Measurements from ENCODE around the gene CIITA. TPM values are rescaled to one million over a fixed set of nuclear protein-coding genes. Genes with fewer than 3 reads are reported as not detected.
A peak's percentile ranks its signal among the peaks of the same experiment; 100 is the strongest.

The CIITA gene
- total and polyA plus RNA-seq, 4 donors: 11.5 to 59.6 (median 26.6) TPM

GRCh38 chr16:10929853-10930754 lies 53.1 kb downstream of the CIITA start:
- no peak overlapping the region for H3K4me3 ChIP-seq
- DNase-seq (no peak), ATAC-seq (ENCODE audit: insufficient read depth, low FRiP score) (peak; percentile 60)
- H3K27me3 ChIP-seq (ENCODE audit: control insufficient read depth in 3 of 3, insufficient read depth in 3 of 3, low read length in 2 of 3): no peaks in the 10 kb centered on the region
- H3K36me3 ChIP-seq (ENCODE audit: control insufficient read depth in 4 of 4, insufficient read depth in 4 of 4, low read length in 4 of 4): peaks cover 12 to 25% (median 21%) of the 10 kb centered on the region in 4 donors
- H3K9me3 ChIP-seq (ENCODE audit: control insufficient read depth in 4 of 4, insufficient read depth in 3 of 4, low read length in 3 of 4): no peaks in the 10 kb centered on the region
- peaks cover 5 to 19% (median 7%) of the 10 kb centered on the region in 5 donors for H3K4me1 ChIP-seq (ENCODE audit: control insufficient read depth in 5 of 5, insufficient read depth in 5 of 5, low read length in 5 of 5)
- H3K9ac ChIP-seq (ENCODE audit: insufficient read depth in 1 of 2, low read length in 2 of 2): no peak overlapping the region
- H3K27ac ChIP-seq (ENCODE audit: low read depth in 1 of 2, low read length in 1 of 2): peak overlapping the region in 1 of 2 donors; percentile 42
- no peak for TF ChIP-seq CTCF (IDR thresholded peaks at IDR 0.05; ENCODE audit: control extremely low read depth, extremely low read depth)
- 50 to 54% methylated on average over 15 of the region's 15 CpGs for WGBS, 2 donors

GRCh38 chr16:10930755-10931093 lies 53.7 kb downstream of the CIITA start:
- no peaks in the 10 kb centered on the region for H3K9me3 ChIP-seq (ENCODE audit: control insufficient read depth in 4 of 4, insufficient read depth in 3 of 4, low read length in 3 of 4)
- peaks cover 12 to 21% (median 18%) of the 10 kb centered on the region in 4 donors for H3K36me3 ChIP-seq (ENCODE audit: control insufficient read depth in 4 of 4, insufficient read depth in 4 of 4, low read length in 4 of 4)
- no peak for TF ChIP-seq CTCF (IDR thresholded peaks at IDR 0.05; ENCODE audit: control extremely low read depth, extremely low read depth)
- H3K27me3 ChIP-seq (ENCODE audit: control insufficient read depth in 3 of 3, insufficient read depth in 3 of 3, low read length in 2 of 3): no peaks in the 10 kb centered on the region
- DNase-seq (no peak), ATAC-seq (ENCODE audit: insufficient read depth, low FRiP score) (no peak)
- WGBS, 2 donors: 65 to 70% methylated on average over 2 of the region's 2 CpGs
- no peak overlapping the region for H3K4me3 ChIP-seq
- H3K27ac ChIP-seq (ENCODE audit: low read depth in 1 of 2, low read length in 1 of 2): no peak overlapping the region
- H3K4me1 ChIP-seq (ENCODE audit: control insufficient read depth in 5 of 5, insufficient read depth in 5 of 5, low read length in 5 of 5): peaks cover 7 to 19% (median 13%) of the 10 kb centered on the region in 5 donors
- H3K9ac ChIP-seq (ENCODE audit: insufficient read depth in 1 of 2, low read length in 2 of 2): no peak overlapping the region

- Histone ChIP-seq H3K27ac (ENCODE audit: low read depth in 1 of 2, low read length in 1 of 2) (no peak overlapping the region), H3K4me1 (ENCODE audit: control insufficient read depth in 5 of 5, insufficient read depth in 5 of 5, low read length in 5 of 5) (peaks cover 10 to 21% (median 17%) of the 10 kb centered on the region in 5 donors), H3K9ac (ENCODE audit: insufficient read depth in 1 of 2, low read length in 2 of 2) (no peak overlapping the region), H3K4me3 (no peak overlapping the region), H3K27me3 (ENCODE audit: control insufficient read depth in 3 of 3, insufficient read depth in 3 of 3, low read length in 2 of 3) (no peaks in the 10 kb centered on the region), H3K36me3 (ENCODE audit: control insufficient read depth in 4 of 4, insufficient read depth in 4 of 4, low read length in 4 of 4) (peaks cover 12 to 17% (median 16%) of the 10 kb centered on the region in 4 donors), H3K9me3 (ENCODE audit: control insufficient read depth in 4 of 4, insufficient read depth in 3 of 4, low read length in 3 of 4) (no peaks in the 10 kb centered on the region)
- no peak for TF ChIP-seq CTCF (IDR thresholded peaks at IDR 0.05; ENCODE audit: control extremely low read depth, extremely low read depth)
- no peak for DNase-seq
- WGBS, 2 donors: 44 to 62% methylated on average over 7 of the region's 7 CpGs
- ATAC-seq (ENCODE audit: insufficient read depth, low FRiP score): no peak
Measured at GRCh38 chr16:10931134-10931533, 54.1 kb downstream of the CIITA start.

All from lung (tissue), 12 donors.